GM18520 (cell line): ENCODE data around the gene PRODH2.

Experiments used
- ATAC-seq: cut with Tn5 transposase; IDR thresholded peaks from one replicate; pipeline ENCODE4 v1.9.1; 2021; ENCODE audit not compliant: unreplicated experiment

Gene PRODH2

DNA sequence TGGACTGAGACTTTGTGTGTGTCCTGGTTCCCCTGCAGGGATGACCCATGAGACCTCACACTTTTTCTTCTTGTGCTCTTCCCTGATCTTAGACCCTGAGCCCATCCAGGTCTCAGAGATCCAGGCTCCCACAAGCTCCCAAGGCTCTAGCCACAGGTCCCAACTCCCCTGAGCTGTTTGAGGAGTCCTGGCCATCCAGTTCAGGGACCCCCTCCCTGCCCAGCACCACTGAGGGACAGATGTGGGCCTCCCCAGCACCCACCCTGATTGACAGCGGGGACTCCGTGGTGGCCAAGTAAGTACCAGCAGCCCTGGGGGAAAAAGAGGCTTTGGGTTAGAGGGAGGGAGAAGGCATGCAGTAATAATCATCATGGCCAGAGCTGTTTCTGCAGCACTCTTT lies 52.9 kb downstream of the PRODH2 start:
- no peak for ATAC-seq

DNA sequence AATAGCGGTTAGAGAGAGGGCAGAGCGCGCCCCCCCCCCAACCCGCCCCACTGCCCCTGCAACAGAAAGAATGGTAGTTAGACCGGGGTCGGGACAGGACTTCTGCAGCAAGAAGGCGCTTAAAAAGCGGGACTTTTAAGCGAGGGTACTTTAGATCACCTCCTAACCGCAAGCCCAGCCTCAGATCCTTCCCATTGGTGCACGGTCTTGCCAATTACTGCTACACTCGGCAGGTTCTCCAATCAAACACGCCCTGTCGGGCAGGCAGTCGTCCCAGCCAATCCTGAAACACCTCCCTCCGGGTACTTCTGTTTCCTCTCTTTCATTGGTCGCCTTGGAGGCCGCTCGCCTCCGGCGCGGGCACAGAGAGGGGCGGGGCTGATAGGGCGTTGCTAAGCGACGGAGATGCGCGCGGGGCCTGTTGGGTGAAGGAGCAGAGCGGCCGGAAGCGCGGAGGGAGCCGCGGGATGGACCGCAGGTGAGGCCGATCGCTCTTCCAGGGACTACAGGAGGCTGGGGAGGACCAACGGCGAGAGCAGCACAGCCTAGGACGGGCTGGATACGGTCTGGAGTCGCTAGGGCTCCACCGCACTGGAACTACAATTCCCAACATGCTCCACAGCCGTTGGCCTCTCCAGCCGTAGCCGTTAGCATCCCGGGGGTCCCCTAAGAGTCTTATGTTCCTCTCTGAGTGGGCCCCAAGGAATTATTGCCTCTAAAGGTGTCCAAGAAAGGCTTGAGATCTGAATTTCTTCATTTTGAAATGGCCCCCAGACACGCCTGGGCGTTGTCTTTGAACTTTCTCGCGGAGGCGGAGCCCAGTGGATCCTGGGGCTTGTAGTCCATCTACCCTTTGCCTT lies 54.7 kb downstream of the PRODH2 start, which contains the start of gene PROSER3:
PROSER3 (plus strand) TSS at position 428 of the 860 bp plus-strand sequence; CDS start at position 468, 40 bp downstream.
- peak; percentile 98 for ATAC-seq

DNA sequence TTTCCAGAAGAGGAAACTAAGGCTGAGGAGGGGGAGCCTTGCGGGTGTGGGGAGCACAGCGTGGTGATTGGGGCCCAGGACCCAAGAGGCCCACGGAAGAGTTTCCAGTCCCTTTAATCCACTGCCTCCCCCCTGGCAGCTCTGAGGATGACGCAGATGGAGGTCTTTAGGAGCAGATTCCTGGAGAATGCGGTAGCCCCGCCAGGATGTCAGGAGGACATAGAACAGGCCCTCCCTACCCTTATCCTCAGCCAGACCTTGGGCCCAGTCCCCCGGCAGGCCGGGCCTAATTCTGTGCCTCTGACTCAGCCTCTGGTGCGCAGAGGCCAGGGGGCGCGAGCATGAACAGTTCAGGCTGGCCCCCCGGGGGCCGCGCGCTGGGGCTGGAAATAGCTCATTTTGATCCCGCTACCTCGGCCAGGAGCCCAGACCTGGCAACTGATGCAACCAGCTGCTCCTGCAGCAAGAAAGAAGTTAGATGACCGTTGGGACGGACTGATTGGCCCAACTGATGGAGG lies 55.4 kb downstream of the PRODH2 start:
- ATAC-seq = no peak

DNA sequence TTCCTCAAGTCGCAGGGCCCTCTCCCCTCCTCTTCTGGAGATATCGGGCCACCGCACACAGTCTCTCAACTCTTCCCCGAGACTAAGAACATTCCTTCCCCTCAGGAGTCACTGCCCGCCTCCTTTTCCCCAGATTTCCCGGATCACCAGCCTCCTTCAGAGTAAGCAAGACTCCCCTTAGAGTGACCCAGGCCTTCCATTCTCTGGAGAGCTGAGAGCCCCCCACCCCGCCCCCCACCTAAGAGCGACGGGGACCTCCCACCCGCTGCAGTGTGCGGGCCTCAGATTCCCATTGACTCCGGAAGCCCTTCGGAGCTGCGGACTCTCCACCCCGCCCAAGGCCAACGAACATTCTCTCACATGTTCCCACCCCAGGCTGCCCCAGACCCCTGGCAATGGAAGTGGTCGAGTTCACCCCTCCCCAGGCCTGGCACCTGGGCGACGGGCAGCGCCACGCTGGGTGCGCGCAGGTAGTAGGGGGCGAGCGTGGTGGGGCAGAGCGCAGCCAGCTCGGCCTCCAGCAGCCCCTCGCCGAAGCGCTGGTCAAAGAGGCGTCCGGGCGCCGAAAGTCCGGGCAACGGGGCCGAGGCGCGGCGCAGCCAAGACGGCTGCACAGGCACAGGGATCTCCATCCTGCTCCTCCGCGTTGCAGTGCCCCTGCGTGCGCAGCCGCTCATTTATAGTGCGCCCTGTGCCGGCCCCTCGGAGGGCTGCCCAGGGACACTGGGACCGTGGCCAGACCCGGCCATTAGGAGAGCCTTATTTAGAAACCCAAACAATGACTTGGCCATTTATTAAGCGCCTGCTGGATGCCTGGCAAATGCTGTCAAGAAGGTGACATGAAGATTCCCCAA lies 56.0 kb downstream of the PRODH2 start, which contains the start of gene HSPB6:
HSPB6 (minus strand) TSS at position 653 of the 854 bp plus-strand sequence; CDS start at position 632, 21 bp downstream.
- no peak for ATAC-seq

DNA sequence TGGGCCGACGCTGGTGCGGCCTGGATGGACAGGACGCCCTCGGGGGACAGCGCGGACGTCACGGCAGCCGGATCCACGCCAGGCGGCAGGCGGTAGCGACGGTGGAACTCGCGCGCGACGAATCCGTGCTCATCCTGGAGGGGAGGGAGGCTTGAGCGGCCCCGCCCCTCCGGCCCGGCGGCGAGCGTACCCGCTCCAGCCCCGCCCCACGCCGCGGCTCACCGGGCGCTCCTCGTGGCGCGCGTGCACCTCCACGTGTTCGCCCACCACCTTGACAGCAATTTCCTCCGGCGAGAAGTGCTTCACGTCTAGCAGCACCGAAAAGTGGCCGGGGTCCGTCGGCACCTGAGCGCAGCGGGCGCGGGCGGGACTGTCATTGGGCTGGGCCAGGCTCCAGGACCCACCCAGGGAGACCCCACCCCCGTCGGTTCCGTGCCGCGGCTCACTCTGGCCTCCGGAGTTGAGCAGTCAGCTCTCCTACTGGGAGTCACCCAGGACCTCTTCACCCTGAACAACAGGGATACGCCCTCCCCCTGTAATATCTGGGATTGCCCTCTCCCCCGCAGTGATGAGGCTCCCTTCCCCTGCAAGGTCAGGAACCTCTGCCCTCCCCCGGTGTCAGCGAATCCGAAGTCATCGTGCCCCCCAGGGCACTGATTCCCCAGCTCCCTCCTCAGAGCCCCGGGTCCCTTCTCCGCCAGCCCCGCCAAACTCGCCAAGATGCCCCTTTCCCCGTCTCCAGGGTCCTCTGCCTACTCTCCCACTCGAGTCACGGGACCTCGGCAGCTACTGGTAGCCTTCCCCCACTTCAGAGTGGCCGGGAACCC lies 56.9 kb downstream of the PRODH2 start:
- no peak for ATAC-seq

DNA sequence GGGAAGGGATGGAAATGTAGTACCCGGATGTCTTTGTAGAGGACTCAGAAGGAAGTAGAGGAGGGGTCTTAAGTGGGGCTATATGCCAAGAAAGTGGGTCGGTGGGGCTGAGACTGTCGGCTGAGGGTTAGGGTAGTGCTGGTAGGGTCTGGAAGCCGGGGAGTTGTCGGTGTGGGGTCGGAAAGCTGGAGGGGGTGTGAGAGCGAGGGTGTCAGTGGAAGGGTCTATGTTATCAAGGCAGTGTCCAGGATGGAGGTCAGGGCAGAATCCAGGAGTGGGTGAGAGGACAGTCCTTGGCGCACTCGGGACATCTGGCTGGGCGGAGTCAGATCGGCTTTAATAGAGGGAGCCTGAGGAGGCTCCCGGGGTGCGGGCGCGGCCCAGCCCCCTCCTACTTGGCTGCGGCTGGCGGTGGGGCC lies 57.5 kb downstream of the PRODH2 start:
- no peak for ATAC-seq

DNA sequence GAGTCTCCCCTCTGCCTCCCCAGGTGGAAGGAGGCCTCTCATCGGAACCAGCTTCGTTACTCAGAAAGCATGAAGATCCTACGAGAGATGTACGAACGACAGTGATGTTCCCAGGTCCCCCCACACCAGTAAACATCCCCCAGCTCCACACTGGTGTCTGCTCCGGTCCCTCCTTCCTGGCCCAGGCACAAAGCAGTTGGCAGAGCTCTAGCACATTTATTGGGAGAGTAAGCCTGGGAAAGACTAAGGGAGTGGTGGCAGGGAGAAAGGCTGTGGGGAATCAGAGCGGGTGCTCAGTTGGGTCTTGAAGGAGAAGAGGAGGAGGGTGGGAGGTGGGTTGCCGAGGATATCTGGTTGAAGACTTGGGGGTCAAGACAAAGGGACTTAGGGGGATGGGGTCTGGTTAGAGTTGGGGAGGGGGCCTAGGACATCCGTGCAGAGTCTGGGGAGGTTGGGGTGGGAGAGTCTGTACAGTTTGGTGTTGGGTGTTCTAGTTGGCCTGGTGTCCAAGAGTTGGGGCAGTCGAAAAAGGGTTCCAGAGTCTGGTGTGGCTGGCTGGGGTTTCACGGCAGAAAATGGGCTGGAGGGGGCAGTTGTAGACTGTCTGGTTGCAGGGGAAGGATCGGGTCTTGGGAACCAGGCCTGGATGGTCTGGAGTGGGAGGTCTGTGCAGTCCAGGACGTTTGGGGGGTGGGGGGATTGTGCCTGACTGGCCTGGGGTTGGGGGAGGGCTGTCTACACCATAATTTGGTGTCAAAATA lies 58.1 kb downstream of the PRODH2 start:
- ATAC-seq = no peak

DNA sequence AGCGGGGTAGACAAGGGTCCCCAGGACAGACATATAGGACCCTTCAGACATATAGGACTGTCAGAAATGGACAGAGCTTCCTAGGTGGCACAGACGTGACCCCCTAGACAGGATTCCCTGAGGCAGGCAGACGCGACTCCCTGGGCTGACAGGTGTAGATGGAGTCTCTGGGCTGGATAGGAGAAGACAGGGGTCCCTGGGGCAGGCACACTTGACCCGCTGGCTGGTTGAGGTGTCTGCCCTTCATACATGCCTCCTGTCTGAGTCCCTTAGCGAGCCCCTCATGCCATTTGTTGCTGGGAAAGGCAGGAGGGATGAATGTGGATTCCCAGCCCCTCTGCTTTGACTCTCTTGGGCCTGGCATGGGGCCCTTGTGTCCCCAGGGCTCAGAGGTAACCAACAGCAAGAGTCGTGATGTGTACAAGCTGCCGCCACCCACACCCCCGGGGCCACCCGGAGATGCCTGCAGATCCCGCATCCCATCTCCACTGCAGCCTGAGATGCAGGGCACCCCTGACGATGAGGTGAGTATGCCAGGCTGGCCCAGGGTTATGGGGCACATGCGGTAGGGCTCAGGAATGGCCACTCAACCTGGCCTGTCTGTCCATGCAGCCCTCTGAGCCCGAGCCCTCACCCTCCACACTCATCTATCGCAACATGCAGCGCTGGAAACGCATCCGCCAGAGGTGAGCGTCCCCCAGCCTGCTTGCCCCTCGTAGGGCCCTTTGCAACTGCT lies 58.8 kb downstream of the PRODH2 start:
- ATAC-seq = no peak

DNA sequence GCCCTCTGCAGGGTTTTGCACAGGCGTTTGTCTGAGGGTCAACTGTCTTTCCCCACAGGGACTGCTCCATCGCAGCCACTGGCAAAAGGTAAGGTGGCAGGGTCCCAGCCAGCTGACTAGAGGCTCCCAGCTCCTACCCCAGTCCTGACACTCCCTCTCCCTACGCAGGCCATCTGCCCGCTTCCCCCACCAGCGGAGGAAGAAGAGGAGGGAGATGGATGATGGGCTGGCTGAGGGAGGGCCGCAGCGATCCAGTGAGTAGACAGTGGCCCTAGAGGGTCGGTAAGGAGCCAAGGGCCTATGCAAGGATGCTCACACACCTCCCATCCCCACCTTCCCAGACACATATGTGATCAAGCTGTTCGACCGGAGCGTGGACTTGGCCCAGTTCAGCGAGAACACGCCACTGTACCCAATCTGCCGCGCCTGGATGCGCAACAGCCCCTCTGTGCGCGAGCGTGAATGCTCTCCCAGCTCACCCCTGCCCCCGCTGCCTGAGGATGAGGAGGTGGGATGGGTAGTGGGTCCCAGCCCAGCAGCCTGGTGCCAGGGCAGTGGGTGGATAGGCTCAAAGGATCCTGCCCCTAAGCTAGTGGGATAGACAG lies 59.8 kb downstream of the PRODH2 start:
- ATAC-seq = no peak

DNA sequence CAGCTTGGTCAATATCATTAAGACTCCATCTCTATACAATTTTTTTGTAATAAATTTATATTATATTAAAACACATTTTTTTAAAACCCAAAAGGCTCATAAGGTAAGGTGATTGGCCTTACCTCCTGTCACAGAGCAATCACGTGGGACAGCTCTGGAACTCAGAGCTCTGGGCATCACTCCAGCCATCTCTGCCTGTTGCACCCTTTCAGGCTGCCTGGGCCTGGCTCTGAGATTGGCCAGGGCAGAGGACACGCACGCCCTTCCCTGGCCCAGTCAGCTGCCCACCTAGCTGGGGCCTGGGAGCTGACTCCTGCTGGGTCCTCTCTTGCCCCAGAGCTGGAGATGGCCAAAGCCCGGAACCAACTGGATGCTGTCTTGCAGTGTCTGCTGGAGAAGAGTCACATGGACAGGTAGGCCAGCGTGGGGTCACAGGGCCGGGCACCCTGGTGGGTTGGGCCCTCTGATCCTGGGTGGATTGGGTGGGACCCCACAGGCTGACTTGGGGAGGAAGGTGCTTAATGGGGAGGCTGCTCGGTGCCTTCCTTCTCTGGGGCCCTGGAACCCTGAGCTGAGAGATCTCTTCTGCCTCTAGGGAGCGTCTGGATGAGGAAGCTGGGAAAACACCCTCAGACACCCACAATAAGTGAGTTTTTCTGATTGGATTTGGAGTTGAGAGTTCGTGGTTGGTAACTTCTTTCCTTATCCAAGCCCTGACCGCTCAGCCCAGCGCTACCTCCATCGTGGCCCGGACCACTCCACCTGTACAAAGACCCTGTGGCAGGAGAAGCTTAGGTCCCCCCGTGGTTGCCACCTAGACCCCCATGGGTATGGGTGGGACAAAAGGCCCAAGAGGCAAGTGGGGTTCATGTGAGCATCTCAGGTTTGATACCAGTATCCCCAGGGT lies 60.6 kb downstream of the PRODH2 start:
- no peak for ATAC-seq

DNA sequence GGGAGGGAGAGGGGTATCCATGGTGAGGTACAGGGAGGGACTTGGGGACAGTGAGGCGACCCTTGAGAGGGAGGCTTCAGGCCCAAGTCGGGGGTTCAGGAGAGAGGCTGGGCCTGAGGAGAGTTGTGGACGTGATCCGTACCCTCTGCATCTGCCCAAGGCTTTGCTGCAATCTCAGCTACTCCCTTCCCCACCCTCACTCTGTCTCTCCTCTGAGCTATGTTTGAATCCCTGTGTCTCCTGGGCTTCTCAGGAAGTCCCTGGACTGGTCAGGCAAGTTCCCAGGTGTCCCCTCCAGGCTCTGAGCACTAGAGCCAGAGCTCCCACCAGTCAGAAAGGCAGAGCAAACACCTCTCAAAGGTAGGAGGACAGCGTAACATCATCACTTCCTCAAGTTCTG lies 62.5 kb downstream of the PRODH2 start:
- ATAC-seq = no peak
